AG09309 (cell line): ENCODE results near the gene SERP1.

Experiments used
- DNase-seq: peaks from one replicate; pipeline ENCODE4 v3.0.0-alpha.2; 2010; ENCODE audit warnings: low read depth
- H3K4me3 ChIP-seq: 2 replicates; pipeline ENCODE4 v1.5.1; 2011; ENCODE audit warnings: mild to moderate bottlenecking, low read depth, low read length, moderate library complexity; ENCODE audit not compliant: control insufficient read depth
- CTCF ChIP-seq: IDR thresholded peaks from 2 replicates; pipeline ENCODE4 v1.5.1; 2011; ENCODE audit warnings: mild to moderate bottlenecking, low read depth, low read length, inconsistent platforms; ENCODE audit not compliant: insufficient read depth, control insufficient read depth; ENCODE audit errors: missing control alignments

The SERP1 gene

GRCh38 chr3:150495149-150495548 lies 51.1 kb downstream of the SERP1 start:
- no peak overlapping the region for H3K4me3 ChIP-seq
- no peak for DNase-seq
- TF ChIP-seq CTCF: no peak

DNA sequence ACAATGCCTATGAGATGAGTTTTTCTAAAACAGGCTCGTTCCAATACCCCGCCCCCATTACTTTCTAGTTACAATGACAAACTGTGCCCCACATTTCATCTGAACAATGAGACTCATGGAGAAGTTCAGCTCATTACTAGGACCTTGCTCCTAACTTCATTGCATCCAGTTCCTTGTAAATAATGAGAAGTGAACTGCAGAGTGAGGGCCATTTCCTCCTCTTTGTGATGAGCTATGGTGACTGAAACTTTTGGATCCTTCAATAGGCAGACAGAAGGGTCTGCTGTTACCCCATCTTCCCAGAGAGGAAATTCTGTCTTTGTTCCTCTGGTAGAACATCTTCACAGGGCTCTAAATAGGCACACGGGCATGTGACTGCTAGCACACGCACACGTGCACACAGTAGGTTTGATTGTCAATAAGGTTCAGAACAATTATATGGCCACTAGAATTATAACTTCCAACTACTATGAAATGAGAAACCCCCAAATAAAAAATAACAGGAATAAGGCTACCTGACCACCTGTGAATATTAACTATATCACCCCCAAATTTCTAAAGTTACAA lies 51.8 kb downstream of the SERP1 start:
- no peak for TF ChIP-seq CTCF
- no peak for DNase-seq
- H3K4me3 ChIP-seq: no peak overlapping the region
